Stimulated activated naive CD8-positive, alpha-beta T cell treated with anti-CD3 and anti-CD28 coated beads, Interleukin-15, Interleukin-2, amounts not matched to agents 100 ng/mL and 50 ng/mL, for 24 hours (primary cell): Measurements from ENCODE around the gene ST8SIA1.
"Not testable (repeated sequence)": the region's sequence is repeated elsewhere in the genome, so short reads cannot be mapped to it uniquely, and the experiment has no call there.

Experiments
- H3K27ac Mint-ChIP-seq: one replicate; pipeline ENCODE4 v1.8.0; 2021; ENCODE audit warnings: mild to moderate bottlenecking, mixed read lengths
- H3K27me3 Mint-ChIP-seq: one replicate; pipeline ENCODE4 v1.8.0; 2021; ENCODE audit warnings: mixed read lengths
- H3K36me3 Mint-ChIP-seq: one replicate; pipeline ENCODE4 v1.8.0; 2021; ENCODE audit warnings: low read depth, mixed read lengths
- H3K4me1 Mint-ChIP-seq: one replicate; pipeline ENCODE4 v1.8.0; 2021; ENCODE audit warnings: low read depth, mixed read lengths
- H3K4me3 Mint-ChIP-seq: one replicate; pipeline ENCODE4 v1.8.0; 2021; ENCODE audit warnings: mild to moderate bottlenecking, mixed read lengths
- H3K9me3 Mint-ChIP-seq: one replicate; pipeline ENCODE4 v1.8.0; 2021; ENCODE audit warnings: mixed read lengths

ST8SIA1 gene

GRCh38 chr12:22160396-22161003 is 174.0 kb downstream of the ST8SIA1 start:
- peaks cover 7% of the 10 kb centered on the region for H3K9me3 Mint-ChIP-seq
- peak overlapping the region; percentile 81 for H3K27ac Mint-ChIP-seq
- no peak overlapping the region for H3K4me3 Mint-ChIP-seq
- H3K4me1 Mint-ChIP-seq, result peaks cover 45% of the 10 kb centered on the region
- no peaks in the 10 kb centered on the region for H3K27me3 Mint-ChIP-seq
- no peaks in the 10 kb centered on the region for H3K36me3 Mint-ChIP-seq

- H3K9me3 Mint-ChIP-seq, H3K4me3 Mint-ChIP-seq, H3K27ac Mint-ChIP-seq, H3K36me3 Mint-ChIP-seq, H3K27me3 Mint-ChIP-seq: not testable (repeated sequence)
- H3K4me1 Mint-ChIP-seq, result peaks cover 11% of the 10 kb centered on the region
Observed at GRCh38 chr12:22149286-22149685, 185.2 kb downstream of the ST8SIA1 start.

- H3K36me3 Mint-ChIP-seq, H3K9me3 Mint-ChIP-seq, H3K27me3 Mint-ChIP-seq, H3K4me1 Mint-ChIP-seq, H3K4me3 Mint-ChIP-seq, H3K27ac Mint-ChIP-seq: not testable (repeated sequence)
Observed at GRCh38 chr12:22146686-22147085, 187.8 kb downstream of the ST8SIA1 start.
